Right lobe of liver (tissue), 4 donors: ENCODE data around the gene BABAM1.
"Not testable (repeated sequence)": the region's sequence is repeated elsewhere in the genome, so short reads cannot be mapped to it uniquely, and the experiment has no call there.

Experiments
- POLR2A ChIP-seq: fragments of 450-650 bp; IDR thresholded peaks from one replicate; pipeline ENCODE4 v1.6.1; 2017; ENCODE audit warnings: antibody characterized with exemption, mild to moderate bottlenecking
- TF ChIP-seq, protein P1 (sequence below), 4 donors: fragments of 200-600 bp in 3 of 4; fragments of 450-650 bp in 1 of 4; IDR thresholded peaks; one replicate each; pipeline versions ENCODE4 v1.5.1 to v1.8.0; 2016 to 2022; ENCODE audit warnings: antibody characterized with exemption in 4 of 4, mild to moderate bottlenecking in 2 of 4
- donor health status: DM: no; HTN: no; CAD: no.
- donor health status: DM: no; HTN: no; CAD: no.
- donor health status: DM: no; HTN: yes; CAD: no.

DNA sequence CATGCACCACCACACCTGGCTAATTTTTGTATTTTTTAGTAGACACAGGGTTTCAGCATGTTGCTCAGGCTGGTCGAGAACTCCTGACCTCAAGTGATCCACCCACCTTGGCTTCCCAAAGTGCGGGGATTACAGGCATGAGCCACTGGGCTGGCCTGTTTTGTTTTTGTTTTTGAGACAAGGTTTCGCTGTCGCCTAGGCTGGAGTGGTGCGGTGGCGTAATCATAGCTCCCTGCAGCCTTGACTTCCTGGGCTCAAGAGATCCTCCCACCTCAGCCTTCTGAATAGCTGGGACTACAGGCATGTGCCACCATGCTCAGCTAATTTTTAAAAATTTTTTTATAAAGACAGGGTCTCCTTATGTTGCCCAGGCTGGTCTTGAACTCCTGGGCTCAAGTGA lies 28.3 kb downstream of the BABAM1 start:
- TF ChIP-seq POLR2A: not testable (repeated sequence)
- TF ChIP-seq, protein P1, sequence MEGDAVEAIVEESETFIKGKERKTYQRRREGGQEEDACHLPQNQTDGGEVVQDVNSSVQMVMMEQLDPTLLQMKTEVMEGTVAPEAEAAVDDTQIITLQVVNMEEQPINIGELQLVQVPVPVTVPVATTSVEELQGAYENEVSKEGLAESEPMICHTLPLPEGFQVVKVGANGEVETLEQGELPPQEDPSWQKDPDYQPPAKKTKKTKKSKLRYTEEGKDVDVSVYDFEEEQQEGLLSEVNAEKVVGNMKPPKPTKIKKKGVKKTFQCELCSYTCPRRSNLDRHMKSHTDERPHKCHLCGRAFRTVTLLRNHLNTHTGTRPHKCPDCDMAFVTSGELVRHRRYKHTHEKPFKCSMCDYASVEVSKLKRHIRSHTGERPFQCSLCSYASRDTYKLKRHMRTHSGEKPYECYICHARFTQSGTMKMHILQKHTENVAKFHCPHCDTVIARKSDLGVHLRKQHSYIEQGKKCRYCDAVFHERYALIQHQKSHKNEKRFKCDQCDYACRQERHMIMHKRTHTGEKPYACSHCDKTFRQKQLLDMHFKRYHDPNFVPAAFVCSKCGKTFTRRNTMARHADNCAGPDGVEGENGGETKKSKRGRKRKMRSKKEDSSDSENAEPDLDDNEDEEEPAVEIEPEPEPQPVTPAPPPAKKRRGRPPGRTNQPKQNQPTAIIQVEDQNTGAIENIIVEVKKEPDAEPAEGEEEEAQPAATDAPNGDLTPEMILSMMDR (IDR thresholded peaks at IDR 0.05): not testable (repeated sequence)
